K562 (cell line): ENCODE data around the gene PRDX2. TPM values are rescaled to one million over a fixed set of nuclear protein-coding genes. Genes with fewer than 3 reads are reported as not detected.
A peak's percentile ranks its signal among the peaks of the same experiment; 100 is the strongest.

Experiments used
- ARNT ChIP-seq, 2 experiments: fragments of 450-650 bp; IDR thresholded peaks; 2 replicates each; pipeline ENCODE4 v1.6.1; 2016; ENCODE audit warnings: mild to moderate bottlenecking in 1 of 2
- GATAD2A ChIP-seq: fragments of 450-650 bp; IDR thresholded peaks from 2 replicates; pipeline ENCODE4 v1.6.1; 2017
- HMGN3 ChIP-seq: IDR thresholded peaks from 2 replicates; pipeline ENCODE4 v1.6.1; 2011; ENCODE audit warnings: borderline replicate concordance, low read depth, mild to moderate bottlenecking, mixed read lengths, low read length; ENCODE audit not compliant: insufficient read length; ENCODE audit errors: extremely low read depth
- MEF2A ChIP-seq: IDR thresholded peaks from 2 replicates; pipeline ENCODE4 v1.6.1; 2011; ENCODE audit warnings: low read depth, mild to moderate bottlenecking, low read length, moderate library complexity; ENCODE audit not compliant: control insufficient read depth
- MYNN ChIP-seq, 2 experiments: sonication (generic); formaldehyde crosslinking in 1 of 2; IDR thresholded peaks; 2 replicates each; pipeline versions ENCODE4 v1.5.0 to v1.6.1; 2016 to 2020; ENCODE audit warnings: antibody characterized with exemption in 1 of 2, missing genetic modification reagents in 1 of 2
- NFATC3 ChIP-seq: fragments of 450-650 bp; IDR thresholded peaks from 2 replicates; pipeline ENCODE4 v1.6.1; 2017; ENCODE audit warnings: mild to moderate bottlenecking
- POLR2G ChIP-seq: fragments of 200-400 bp; formaldehyde crosslinking; IDR thresholded peaks from 2 replicates; pipeline ENCODE4 v1.6.1; 2017; ENCODE audit warnings: low read depth, mild to moderate bottlenecking, antibody characterized with exemption, low read length, moderate library complexity
- RBFOX2 ChIP-seq: fragments of 200-400 bp; formaldehyde crosslinking; IDR thresholded peaks from 2 replicates; pipeline ENCODE4 v1.6.1; 2017; ENCODE audit warnings: low read depth, mild to moderate bottlenecking, low read length, moderate library complexity
- RHOXF2B ChIP-seq: fragments of 250-450 bp; sonication (Bioruptor Pico); conservative IDR thresholded peaks from 2 replicates; pipeline ENCODE4 v1.5.1; 2021
- SIN3B ChIP-seq: fragments of 450-650 bp; IDR thresholded peaks from 2 replicates; pipeline ENCODE4 v1.6.1; 2017; ENCODE audit warnings: low read depth, mild to moderate bottlenecking, moderate library complexity
- SPI1 ChIP-seq: IDR thresholded peaks from 2 replicates; pipeline ENCODE4 v1.6.1; 2011; ENCODE audit warnings: low read depth, low read length, control low read depth, borderline replicate concordance
- SRSF3 ChIP-seq: fragments of 200-400 bp; formaldehyde crosslinking; IDR thresholded peaks from 2 replicates; pipeline ENCODE4 v1.6.1; 2016; ENCODE audit warnings: mild to moderate bottlenecking, low read length, moderate library complexity; ENCODE audit not compliant: insufficient read depth
- XRCC3 ChIP-seq: fragments of 450-650 bp; IDR thresholded peaks from 2 replicates; pipeline ENCODE4 v1.6.1; 2017; ENCODE audit warnings: mild to moderate bottlenecking, moderate library complexity
- ZBTB7A ChIP-seq: IDR thresholded peaks from 2 replicates; pipeline ENCODE4 v1.6.1; 2011; ENCODE audit warnings: low read depth, mild to moderate bottlenecking, low read length, moderate library complexity, borderline replicate concordance; ENCODE audit not compliant: control insufficient read depth
- ZNF134 ChIP-seq: fragments of 250-450 bp; sonication (Bioruptor Pico); conservative IDR thresholded peaks from 2 replicates; pipeline ENCODE4 v1.4.0; 2020
- ZNF444 ChIP-seq: fragments of 250-450 bp; sonication (Bioruptor Pico); IDR thresholded peaks from 2 replicates; pipeline ENCODE4 v1.4.0; 2020; ENCODE audit warnings: mild to moderate bottlenecking, moderate library complexity
- ZNF57 ChIP-seq: fragments of 450-650 bp; formaldehyde crosslinking; IDR thresholded peaks from 2 replicates; pipeline ENCODE4 v1.4.0; 2020; ENCODE audit warnings: mild to moderate bottlenecking, moderate library complexity
- polyA plus RNA-seq, 8 experiments: library from polyadenylated mRNA; depleted of rRNA in 4 of 8; stranded (reverse) in 5 of 8; unstranded in 3 of 8; fragments of >200 nt; fragmentation: Nextera tagmentation in 2 of 8; fragmentation: Illumina TruSeq in 1 of 8; extraction: Ambion mirVana in 2 of 8; extraction: Trizol in 1 of 8; gene quantifications; 2 replicates each; pipeline versions ENCODE4 v1.2.1 to v1.2.3, GENCODE V29; 2011 to 2014; ENCODE audit warnings: inconsistent platforms in 1 of 8, missing spikeins in 1 of 8
- total RNA-seq, 7 experiments: library from RNA; depleted of rRNA in 6 of 7; stranded (reverse); fragments of >200 nt in 6 of 7; fragmentation: Illumina TruSeq in 2 of 7; extraction: Trizol in 2 of 7; gene quantifications; 2 replicates each; pipeline versions ENCODE4 v1.2.1 to v1.2.3, GENCODE V29; 2011 to 2021; ENCODE audit warnings: low replicate concordance in 1 of 7
- TF ChIP-seq, protein P1 (sequence below): sonication (generic); formaldehyde crosslinking; IDR thresholded peaks from 2 replicates; pipeline ENCODE4 v1.8.1; 2023; ENCODE audit warnings: mild to moderate bottlenecking, missing genetic modification reagents, moderate library complexity
- TF ChIP-seq, protein P2 (sequence below): fragments of 250-450 bp; sonication (Bioruptor Pico); IDR thresholded peaks from 2 replicates; pipeline ENCODE4 v1.4.0; 2020; ENCODE audit warnings: mild to moderate bottlenecking, moderate library complexity, borderline replicate concordance
- TF ChIP-seq, protein P3 (sequence below), 2 experiments: IDR thresholded peaks in 1 of 2; conservative IDR thresholded peaks in 1 of 2; 2 replicates each; pipeline ENCODE4 v1.6.1; 2016; ENCODE audit warnings: low read depth in 2 of 2, mild to moderate bottlenecking in 1 of 2, missing compliant biosample characterization in 1 of 2, missing genetic modification characterization in 1 of 2, moderate library complexity in 1 of 2

Gene PRDX2
- total and polyA plus RNA-seq, 9 of the 15 experiments (the other 6 are each of a cell fraction or from before 2014, with no cell fraction given), result 206 to 1,183 (median 415) TPM

DNA sequence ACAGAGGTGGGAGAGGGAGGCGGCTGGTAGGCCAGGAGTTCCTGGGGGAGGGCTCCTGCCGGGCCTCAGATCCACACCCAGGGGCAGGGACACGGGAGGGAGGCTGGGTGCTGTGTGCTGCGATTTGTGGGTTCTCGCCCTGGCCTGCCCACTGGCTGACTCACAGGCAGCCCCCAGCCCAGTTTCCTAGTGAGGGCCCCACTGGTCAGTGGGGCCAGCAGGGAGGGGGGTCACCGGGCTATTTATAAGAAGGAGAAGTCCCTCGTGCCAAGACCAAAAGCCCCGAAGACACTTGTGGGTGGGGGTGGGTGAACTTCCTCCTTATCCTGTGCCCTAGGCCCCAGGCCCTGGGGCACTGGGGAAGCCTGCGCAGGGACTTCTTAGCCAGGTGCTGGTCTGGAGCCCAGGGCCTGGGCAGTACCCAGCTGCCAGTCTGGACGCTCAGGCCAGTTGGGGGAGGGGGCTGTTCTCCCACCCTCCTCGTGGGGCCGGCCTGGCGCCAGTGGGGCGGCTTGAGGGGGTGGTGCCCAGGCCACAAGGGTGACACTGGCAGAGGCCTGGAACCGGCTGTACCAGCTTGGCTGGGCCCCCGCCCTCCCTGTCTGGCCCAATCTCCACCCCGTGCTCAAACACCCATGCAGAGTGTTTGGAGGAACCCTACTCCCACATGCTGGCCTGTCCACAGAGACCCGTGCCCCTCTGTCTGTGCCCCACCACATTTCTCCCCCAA, 15.3 kb downstream of the PRDX2 start (continued):
- TF ChIP-seq MEF2A, result no peak
- TF ChIP-seq SIN3B, result no peak
- no peak for TF ChIP-seq RHOXF2B (CRISPR knock-in tag)
- no peak for TF ChIP-seq GATAD2A
- TF ChIP-seq NFATC3, result no peak
- TF ChIP-seq, protein P1, sequence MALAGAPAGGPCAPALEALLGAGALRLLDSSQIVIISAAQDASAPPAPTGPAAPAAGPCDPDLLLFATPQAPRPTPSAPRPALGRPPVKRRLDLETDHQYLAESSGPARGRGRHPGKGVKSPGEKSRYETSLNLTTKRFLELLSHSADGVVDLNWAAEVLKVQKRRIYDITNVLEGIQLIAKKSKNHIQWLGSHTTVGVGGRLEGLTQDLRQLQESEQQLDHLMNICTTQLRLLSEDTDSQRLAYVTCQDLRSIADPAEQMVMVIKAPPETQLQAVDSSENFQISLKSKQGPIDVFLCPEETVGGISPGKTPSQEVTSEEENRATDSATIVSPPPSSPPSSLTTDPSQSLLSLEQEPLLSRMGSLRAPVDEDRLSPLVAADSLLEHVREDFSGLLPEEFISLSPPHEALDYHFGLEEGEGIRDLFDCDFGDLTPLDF (CRISPR knock-in tag), result no peak
- TF ChIP-seq, protein P2, sequence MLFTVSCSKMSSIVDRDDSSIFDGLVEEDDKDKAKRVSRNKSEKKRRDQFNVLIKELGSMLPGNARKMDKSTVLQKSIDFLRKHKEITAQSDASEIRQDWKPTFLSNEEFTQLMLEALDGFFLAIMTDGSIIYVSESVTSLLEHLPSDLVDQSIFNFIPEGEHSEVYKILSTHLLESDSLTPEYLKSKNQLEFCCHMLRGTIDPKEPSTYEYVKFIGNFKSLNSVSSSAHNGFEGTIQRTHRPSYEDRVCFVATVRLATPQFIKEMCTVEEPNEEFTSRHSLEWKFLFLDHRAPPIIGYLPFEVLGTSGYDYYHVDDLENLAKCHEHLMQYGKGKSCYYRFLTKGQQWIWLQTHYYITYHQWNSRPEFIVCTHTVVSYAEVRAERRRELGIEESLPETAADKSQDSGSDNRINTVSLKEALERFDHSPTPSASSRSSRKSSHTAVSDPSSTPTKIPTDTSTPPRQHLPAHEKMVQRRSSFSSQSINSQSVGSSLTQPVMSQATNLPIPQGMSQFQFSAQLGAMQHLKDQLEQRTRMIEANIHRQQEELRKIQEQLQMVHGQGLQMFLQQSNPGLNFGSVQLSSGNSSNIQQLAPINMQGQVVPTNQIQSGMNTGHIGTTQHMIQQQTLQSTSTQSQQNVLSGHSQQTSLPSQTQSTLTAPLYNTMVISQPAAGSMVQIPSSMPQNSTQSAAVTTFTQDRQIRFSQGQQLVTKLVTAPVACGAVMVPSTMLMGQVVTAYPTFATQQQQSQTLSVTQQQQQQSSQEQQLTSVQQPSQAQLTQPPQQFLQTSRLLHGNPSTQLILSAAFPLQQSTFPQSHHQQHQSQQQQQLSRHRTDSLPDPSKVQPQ, result no peak
- TF ChIP-seq ZNF57 (CRISPR knock-in tag), result no peak
- 0 out of 2 replicates have a peak, but pooled peaks have one; percentile 1 for TF ChIP-seq SPI1
- TF ChIP-seq, protein P3, sequence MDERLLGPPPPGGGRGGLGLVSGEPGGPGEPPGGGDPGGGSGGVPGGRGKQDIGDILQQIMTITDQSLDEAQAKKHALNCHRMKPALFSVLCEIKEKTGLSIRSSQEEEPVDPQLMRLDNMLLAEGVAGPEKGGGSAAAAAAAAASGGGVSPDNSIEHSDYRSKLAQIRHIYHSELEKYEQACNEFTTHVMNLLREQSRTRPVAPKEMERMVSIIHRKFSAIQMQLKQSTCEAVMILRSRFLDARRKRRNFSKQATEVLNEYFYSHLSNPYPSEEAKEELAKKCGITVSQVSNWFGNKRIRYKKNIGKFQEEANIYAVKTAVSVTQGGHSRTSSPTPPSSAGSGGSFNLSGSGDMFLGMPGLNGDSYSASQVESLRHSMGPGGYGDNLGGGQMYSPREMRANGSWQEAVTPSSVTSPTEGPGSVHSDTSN (CRISPR knock-in tag; IDR thresholded peaks at IDR 0.05; ENCODE audit: low read depth), result no peak
- TF ChIP-seq, protein P3 (tag; conservative IDR thresholded peaks at IDR 0.05; ENCODE audit: low read depth), result no peak
- TF ChIP-seq ZNF134 (CRISPR knock-in tag), result no peak
- peak; percentile 58; the same call in 1 of the 2 replicates for TF ChIP-seq POLR2G
- peak; percentile 8 for TF ChIP-seq HMGN3
- no peak for TF ChIP-seq SRSF3
- TF ChIP-seq MYNN (IDR thresholded peaks at IDR 0.05), result no peak
- TF ChIP-seq MYNN (CRISPR knock-in tag; IDR thresholded peaks at IDR 0.05), result no peak
- peak; percentile 37; the same call in 1 of the 2 replicates for TF ChIP-seq ZBTB7A
- no peak for TF ChIP-seq ARNT (IDR thresholded peaks at IDR 0.05)
- TF ChIP-seq XRCC3, result no peak
- no peak for TF ChIP-seq ZNF444 (CRISPR knock-in tag)
- peak; percentile 43; the same call in 1 of the 2 replicates for TF ChIP-seq RBFOX2
